ENCODE data around the gene GAS7. TPM values are rescaled to one million over a fixed set of nuclear protein-coding genes. Genes with fewer than 3 reads are reported as not detected.

GAS7 gene
- total and polyA plus RNA-seq, 8 donors = 4.1 to 185 (median 30.5) TPM

GRCh38 chr17:10121971-10122707 lies 76.3 kb downstream of the GAS7 start:
- no peak for TF ChIP-seq EP300 (IDR thresholded peaks at IDR 0.05)
- TF ChIP-seq POLR2A (IDR thresholded peaks at IDR 0.05) = no peak
- TF ChIP-seq, protein P1, sequence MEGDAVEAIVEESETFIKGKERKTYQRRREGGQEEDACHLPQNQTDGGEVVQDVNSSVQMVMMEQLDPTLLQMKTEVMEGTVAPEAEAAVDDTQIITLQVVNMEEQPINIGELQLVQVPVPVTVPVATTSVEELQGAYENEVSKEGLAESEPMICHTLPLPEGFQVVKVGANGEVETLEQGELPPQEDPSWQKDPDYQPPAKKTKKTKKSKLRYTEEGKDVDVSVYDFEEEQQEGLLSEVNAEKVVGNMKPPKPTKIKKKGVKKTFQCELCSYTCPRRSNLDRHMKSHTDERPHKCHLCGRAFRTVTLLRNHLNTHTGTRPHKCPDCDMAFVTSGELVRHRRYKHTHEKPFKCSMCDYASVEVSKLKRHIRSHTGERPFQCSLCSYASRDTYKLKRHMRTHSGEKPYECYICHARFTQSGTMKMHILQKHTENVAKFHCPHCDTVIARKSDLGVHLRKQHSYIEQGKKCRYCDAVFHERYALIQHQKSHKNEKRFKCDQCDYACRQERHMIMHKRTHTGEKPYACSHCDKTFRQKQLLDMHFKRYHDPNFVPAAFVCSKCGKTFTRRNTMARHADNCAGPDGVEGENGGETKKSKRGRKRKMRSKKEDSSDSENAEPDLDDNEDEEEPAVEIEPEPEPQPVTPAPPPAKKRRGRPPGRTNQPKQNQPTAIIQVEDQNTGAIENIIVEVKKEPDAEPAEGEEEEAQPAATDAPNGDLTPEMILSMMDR (IDR thresholded peaks at IDR 0.05) = no peak
- no peak for TF ChIP-seq POLR2AphosphoS5 (IDR thresholded peaks at IDR 0.05)
- Histone ChIP-seq H3K4me3 (no peak overlapping the region), H3K27me3 (peaks cover 0 to 19% (median 0%) of the 10 kb centered on the region in 3 donors), H3K4me1 (peaks cover 0 to 83% (median 48%) of the 10 kb centered on the region in 4 donors), H3K27ac (peak overlapping the region in 1 of 5 donors; percentile 46), H3K36me3 (no peaks in the 10 kb centered on the region), H3K9me3 (no peaks in the 10 kb centered on the region)
- WGBS, 5 donors = 51 to 66% (median 58%) methylated on average over 11 to 17 of the region's 17 CpGs
- intact Hi-C loops (cut with DNase I; ENCODE audit: low total_unique reads) = no loop called here
- peak in 1 of 2 donors; percentile 49 for DNase-seq

DNA sequence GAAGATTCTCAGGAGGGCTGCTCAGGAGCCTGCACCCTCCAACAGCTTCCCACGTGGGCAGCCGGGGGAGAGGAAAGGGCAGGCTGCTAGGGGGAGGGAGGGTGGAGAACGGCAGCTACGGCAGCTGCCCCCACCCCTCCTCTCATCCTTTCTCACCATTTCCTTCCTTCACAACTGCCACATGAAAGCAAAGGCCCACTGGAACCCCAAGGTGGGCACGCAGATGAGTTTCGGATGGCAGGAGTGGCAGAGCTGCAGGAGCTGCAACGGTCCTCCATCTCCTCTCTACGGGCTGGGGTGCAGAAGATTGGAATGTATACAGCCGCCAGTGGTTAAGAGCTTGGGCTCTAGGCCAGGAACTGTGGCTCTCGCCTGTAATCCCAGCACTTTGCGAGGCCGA lies 77.7 kb downstream of the GAS7 start:
- H3K36me3 ChIP-seq = no peaks in the 10 kb centered on the region
- peak in 1 of 2 donors; percentile 55 for DNase-seq
- peak overlapping the region in 3 of 5 donors; percentile 32 to 58 (median 47) for H3K27ac ChIP-seq
- H3K4me1 ChIP-seq = peaks cover 0 to 75% (median 46%) of the 10 kb centered on the region in 4 donors
- H3K9me3 ChIP-seq = no peaks in the 10 kb centered on the region
- peaks cover 0 to 19% (median 0%) of the 10 kb centered on the region in 3 donors for H3K27me3 ChIP-seq
- intact Hi-C loops (cut with DNase I; ENCODE audit: low total_unique reads) = no loop called here
- TF ChIP-seq POLR2A (IDR thresholded peaks at IDR 0.05) = no peak
- no peak for TF ChIP-seq POLR2AphosphoS5 (IDR thresholded peaks at IDR 0.05)
- TF ChIP-seq, protein P1 (IDR thresholded peaks at IDR 0.05) = no peak
- no peak for TF ChIP-seq EP300 (IDR thresholded peaks at IDR 0.05)
- H3K4me3 ChIP-seq = no peak overlapping the region
- WGBS, 5 donors = 40 to 60% (median 48%) methylated on average over 12 of the region's 12 CpGs

- TF ChIP-seq POLR2AphosphoS5 (IDR thresholded peaks at IDR 0.05) = no peak
- TF ChIP-seq EP300 (IDR thresholded peaks at IDR 0.05) = no peak
- no peak for TF ChIP-seq POLR2A (IDR thresholded peaks at IDR 0.05)
- TF ChIP-seq, protein P1 (IDR thresholded peaks at IDR 0.05) = no peak
- Histone ChIP-seq H3K27ac (peak overlapping the region in 4 of 5 donors; percentile 4 to 58 (median 40)), H3K9me3 (no peaks in the 10 kb centered on the region), H3K4me1 (peaks cover 4 to 79% (median 48%) of the 10 kb centered on the region in 4 donors), H3K27me3 (peaks cover 0 to 19% (median 0%) of the 10 kb centered on the region in 3 donors), H3K4me3 (no peak overlapping the region), H3K36me3 (no peaks in the 10 kb centered on the region)
- 54 to 77% (median 56%) methylated on average over 7 to 10 of the region's 10 CpGs for WGBS, 5 donors
- no peak for DNase-seq
- intact Hi-C loops (cut with DNase I; ENCODE audit: low total_unique reads) = no loop called here
Observed at GRCh38 chr17:10120109-10120485, 78.3 kb downstream of the GAS7 start.

DNA sequence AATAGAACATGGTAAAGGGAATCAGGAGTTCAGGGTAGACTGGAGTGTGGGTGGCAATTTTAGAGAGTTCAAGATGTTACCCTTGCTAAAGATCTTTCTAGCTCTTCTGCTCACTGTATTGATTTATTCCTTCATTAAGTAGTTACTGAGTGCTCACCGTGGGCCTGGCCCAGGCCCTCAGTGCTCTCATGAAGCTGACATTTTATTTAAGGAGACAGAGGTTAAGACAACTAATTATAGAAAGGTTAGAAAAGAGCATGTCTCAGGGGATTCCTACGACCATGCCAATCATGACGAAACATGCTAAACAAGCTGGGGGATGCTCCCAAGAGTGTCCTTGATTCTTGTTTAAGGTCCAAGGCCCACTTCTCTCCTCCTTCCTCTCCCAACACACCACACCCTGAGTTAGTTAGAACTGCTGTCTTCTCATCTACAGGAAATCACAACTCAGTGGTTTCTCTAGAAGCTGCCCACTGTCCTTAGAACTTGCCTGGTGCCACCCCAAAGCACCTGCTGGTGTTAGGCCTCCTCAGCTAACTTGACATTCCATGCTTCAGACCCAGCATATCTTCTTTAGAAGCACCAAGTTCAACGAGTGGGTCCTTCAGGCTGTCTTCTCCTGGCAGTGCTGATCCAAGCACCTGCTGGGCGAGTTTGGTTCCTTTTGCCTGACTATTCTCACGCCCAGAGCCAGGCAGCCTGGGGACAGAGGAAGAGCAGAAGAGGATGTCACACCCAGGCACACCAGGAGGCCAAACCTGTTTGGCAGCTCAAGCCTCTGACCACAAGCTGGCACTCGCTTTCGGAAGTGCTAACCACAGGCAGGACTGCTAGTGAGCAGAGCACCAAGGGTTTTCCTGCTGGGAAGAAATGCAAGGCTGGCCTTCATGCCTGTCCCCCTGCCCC lies 79.0 kb downstream of the GAS7 start:
- H3K4me3 ChIP-seq = no peak overlapping the region
- no peaks in the 10 kb centered on the region for H3K9me3 ChIP-seq
- peak; percentile 49 to 81 for DNase-seq
- intact Hi-C loops (cut with DNase I; ENCODE audit: low total_unique reads) = no loop called here
- WGBS, 5 donors = 26 to 53% (median 37%) methylated on average over 6 to 8 of the region's 8 CpGs
- H3K36me3 ChIP-seq = no peaks in the 10 kb centered on the region
- peaks cover 4 to 81% (median 53%) of the 10 kb centered on the region in 4 donors for H3K4me1 ChIP-seq
- H3K27me3 ChIP-seq = peaks cover 0 to 19% (median 0%) of the 10 kb centered on the region in 3 donors
- TF ChIP-seq, protein P1 (IDR thresholded peaks at IDR 0.05) = no peak
- TF ChIP-seq EP300 (IDR thresholded peaks at IDR 0.05) (no peak), POLR2AphosphoS5 (IDR thresholded peaks at IDR 0.05) (peak in 1 of 3 donors; percentile 7)
- peak overlapping the region in 4 of 5 donors; percentile 4 to 58 (median 40) for H3K27ac ChIP-seq

All from stomach (tissue), 9 donors.